Activated CD4-positive, alpha-beta memory T cell treated with anti-CD3 and anti-CD28 coated beads for 36 hours (primary cell): ENCODE data around the gene UFD1. TPM values are rescaled to one million over a fixed set of nuclear protein-coding genes. Genes with fewer than 3 reads are reported as not detected.

Experiments used
- CTCF ChIA-PET: fragments of 350-600 bp; sonication (Branson Sonifier 250); formaldehyde crosslinking; loops from one replicate; lab custom pipeline; 2021; ENCODE audit warnings: antibody characterized with exemption, inconsistent platforms; lab: Charles Lee
- POLR2A ChIA-PET: fragments of 350-600 bp; sonication (Branson Sonifier 250); formaldehyde crosslinking; loops from one replicate; lab custom pipeline; 2021; ENCODE audit warnings: antibody characterized with exemption; lab: Charles Lee
- DNase-seq: peaks from one replicate; pipeline ENCODE4 v3.0.0-alpha.2; 2020
- H3K27ac Mint-ChIP-seq: one replicate; pipeline ENCODE4 v1.8.0; 2021; ENCODE audit warnings: mixed read lengths
- H3K27me3 Mint-ChIP-seq: one replicate; pipeline ENCODE4 v1.8.0; 2021; ENCODE audit warnings: mixed read lengths
- H3K36me3 Mint-ChIP-seq: one replicate; pipeline ENCODE4 v1.8.0; 2021; ENCODE audit warnings: mixed read lengths
- H3K4me1 Mint-ChIP-seq: one replicate; pipeline ENCODE4 v1.8.0; 2021; ENCODE audit warnings: low read depth, mixed read lengths
- H3K4me3 Mint-ChIP-seq: one replicate; pipeline ENCODE4 v1.8.0; 2021; ENCODE audit warnings: mild to moderate bottlenecking, mixed read lengths
- H3K9me3 Mint-ChIP-seq: one replicate; pipeline ENCODE4 v1.8.0; 2021; ENCODE audit warnings: mixed read lengths
- intact Hi-C: fragments of 100-400 bp; cut with micrococcal nuclease; formaldehyde crosslinking; loops from one replicate; pipeline ENCODE4 v1.15.1; 2023
- total RNA-seq, 2 experiments: library from RNA; stranded (reverse); gene quantifications; one replicate each; pipeline ENCODE4 v1.2.3, GENCODE V29; 2021

UFD1 gene
- total RNA-seq, 2 experiments from 2014 or later = 85.3 to 91.1 TPM

DNA sequence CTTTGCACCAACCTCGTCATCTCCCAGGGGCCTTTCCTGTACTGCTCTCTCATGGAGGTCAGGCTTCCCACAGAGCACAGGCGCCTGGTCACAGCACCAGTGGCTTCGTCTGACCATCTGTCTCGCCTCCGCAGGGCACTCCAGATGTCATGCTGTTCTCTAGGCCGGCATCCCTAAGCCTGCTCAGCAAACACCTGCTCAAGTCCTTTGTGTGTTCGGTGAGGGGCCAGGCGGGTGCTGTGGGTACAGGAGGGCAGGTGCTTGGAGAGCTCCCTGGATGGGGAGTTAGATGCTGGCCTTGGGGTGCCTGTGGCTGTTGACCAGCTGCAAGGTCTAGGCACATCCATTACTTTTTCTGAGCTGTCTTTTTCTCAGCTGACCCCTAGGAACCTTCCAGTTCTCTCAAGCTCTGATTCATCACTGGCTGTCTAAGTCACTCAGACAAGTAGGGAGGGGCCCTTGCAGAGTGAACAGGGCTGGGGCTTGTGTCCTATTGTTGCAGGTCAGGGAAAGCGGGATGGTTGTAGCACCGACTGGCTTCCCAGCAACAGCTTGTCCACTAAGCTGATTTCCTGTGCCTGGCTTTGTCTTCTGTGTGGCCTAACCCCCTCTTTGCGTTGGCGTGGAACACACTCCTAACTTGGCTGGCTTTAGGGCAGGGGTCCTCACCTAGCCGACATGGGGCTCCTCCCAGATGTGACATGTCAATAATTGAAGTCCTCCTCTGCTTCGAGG, 36.0 kb upstream of the UFD1 start:
- ChIA-PET POLR2A (no interaction called here), CTCF (no interaction called here)
- intact Hi-C loops = no loop called here
- H3K27ac Mint-ChIP-seq = no peak overlapping the region
- no peaks in the 10 kb centered on the region for H3K4me1 Mint-ChIP-seq
- H3K36me3 Mint-ChIP-seq = peaks cover 66% of the 10 kb centered on the region
- no peak for DNase-seq
- no peak overlapping the region for H3K4me3 Mint-ChIP-seq
- H3K27me3 Mint-ChIP-seq = no peaks in the 10 kb centered on the region
- peaks cover 8% of the 10 kb centered on the region for H3K9me3 Mint-ChIP-seq

DNA sequence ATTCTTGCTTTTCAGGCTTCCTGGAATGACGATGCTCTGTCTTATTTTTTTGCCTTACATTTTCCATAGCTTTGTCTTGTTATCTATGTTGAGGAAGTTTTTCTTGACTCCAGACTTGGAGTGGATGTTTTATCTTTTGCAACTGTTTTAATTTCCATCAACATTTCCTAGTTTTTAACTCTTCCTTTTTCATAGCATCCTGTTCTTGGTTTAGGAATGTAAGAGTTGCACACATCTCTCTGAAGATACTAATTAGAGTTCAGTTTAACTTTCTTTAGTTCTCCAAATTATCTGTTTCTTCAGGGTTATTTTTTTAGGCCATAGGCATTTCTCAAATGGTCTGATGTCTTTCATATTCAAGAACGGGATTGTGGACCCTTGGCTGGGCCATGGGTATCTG, 34.8 kb upstream of the UFD1 start:
- Mint-ChIP-seq H3K9me3 (peaks cover 8% of the 10 kb centered on the region), H3K27me3 (no peaks in the 10 kb centered on the region), H3K4me1 (no peaks in the 10 kb centered on the region), H3K4me3 (no peak overlapping the region), H3K27ac (no peak overlapping the region), H3K36me3 (peaks cover 74% of the 10 kb centered on the region)
- ChIA-PET CTCF (interaction anchor here (1.0 kb wide), 1 partner anchor 34 kb away, joined by 3 read pairs; the partner anchor contains the start of gene CDC45), POLR2A (no interaction called here)
- DNase-seq = no peak
- intact Hi-C loops = no loop called here

- no peaks in the 10 kb centered on the region for H3K4me1 Mint-ChIP-seq
- H3K4me3 Mint-ChIP-seq = no peak overlapping the region
- H3K27me3 Mint-ChIP-seq = no peaks in the 10 kb centered on the region
- intact Hi-C loops = no loop called here
- ChIA-PET POLR2A (no interaction called here), CTCF (no interaction called here)
- H3K27ac Mint-ChIP-seq = no peak overlapping the region
- DNase-seq = no peak
- H3K36me3 Mint-ChIP-seq = peaks cover 68% of the 10 kb centered on the region
- peaks cover 8% of the 10 kb centered on the region for H3K9me3 Mint-ChIP-seq
Observed at GRCh38 chr22:19510919-19511341, 31.9 kb upstream of the UFD1 start.

DNA sequence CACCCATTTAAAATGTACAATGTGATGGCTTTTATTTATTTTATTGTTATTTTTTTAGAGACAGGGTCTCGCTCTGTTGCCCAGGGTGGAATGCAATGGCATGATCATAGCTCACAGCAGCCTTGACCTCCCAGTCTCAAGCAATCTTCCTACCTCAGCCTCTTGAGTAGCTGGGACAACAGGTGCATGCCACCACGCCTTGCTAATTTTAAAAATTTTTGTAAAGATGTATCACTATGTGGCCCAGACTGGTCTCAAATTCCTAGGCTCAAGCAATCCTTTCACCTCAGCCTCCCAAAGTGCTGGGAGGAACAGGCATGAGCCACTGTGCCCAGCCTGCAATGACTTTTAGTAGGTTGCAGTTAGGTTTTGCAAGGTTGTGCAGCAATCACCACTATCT, 30.9 kb upstream of the UFD1 start:
- peaks cover 69% of the 10 kb centered on the region for H3K36me3 Mint-ChIP-seq
- peaks cover 8% of the 10 kb centered on the region for H3K9me3 Mint-ChIP-seq
- intact Hi-C loops = no loop called here
- no peaks in the 10 kb centered on the region for H3K27me3 Mint-ChIP-seq
- CTCF ChIA-PET = interaction anchor here (0.8 kb wide), 1 partner anchor 120 kb away, joined by 3 read pairs; no protein-coding TSS in a partner anchor
- DNase-seq = no peak
- no peak overlapping the region for H3K27ac Mint-ChIP-seq
- peaks cover 3% of the 10 kb centered on the region for H3K4me1 Mint-ChIP-seq
- POLR2A ChIA-PET = interaction anchor here (0.7 kb wide), 1 partner anchor 9 kb away, joined by 3 read pairs; no protein-coding TSS in a partner anchor
- H3K4me3 Mint-ChIP-seq = no peak overlapping the region

DNA sequence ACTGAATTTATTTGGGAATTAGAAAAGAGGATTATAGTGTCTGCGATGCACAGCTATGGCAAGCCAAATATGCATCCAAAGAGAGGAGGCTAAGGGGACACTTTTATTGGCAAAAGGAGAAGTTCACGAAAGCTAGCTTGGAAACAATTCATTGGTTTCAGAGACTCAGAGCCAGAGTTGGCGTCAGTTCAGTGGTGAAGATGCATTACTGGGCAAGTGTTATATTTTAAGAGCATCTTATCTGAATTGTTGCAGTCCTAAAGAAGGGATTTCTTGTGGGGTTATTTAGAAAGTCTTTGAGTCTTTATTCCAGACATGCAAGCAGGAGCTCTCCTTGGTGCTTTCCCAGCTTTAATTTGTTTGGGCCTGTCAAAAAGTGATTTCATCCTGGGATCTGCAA, 30.2 kb upstream of the UFD1 start:
- intact Hi-C loops = no loop called here
- peaks cover 8% of the 10 kb centered on the region for H3K9me3 Mint-ChIP-seq
- H3K27me3 Mint-ChIP-seq = no peaks in the 10 kb centered on the region
- peaks cover 67% of the 10 kb centered on the region for H3K36me3 Mint-ChIP-seq
- POLR2A ChIA-PET = no interaction called here
- H3K27ac Mint-ChIP-seq = no peak overlapping the region
- H3K4me1 Mint-ChIP-seq = peaks cover 3% of the 10 kb centered on the region
- no peak overlapping the region for H3K4me3 Mint-ChIP-seq
- CTCF ChIA-PET = interaction anchor here (0.8 kb wide), 1 partner anchor 121 kb away, joined by 3 read pairs; no protein-coding TSS in a partner anchor
- no peak for DNase-seq

DNA sequence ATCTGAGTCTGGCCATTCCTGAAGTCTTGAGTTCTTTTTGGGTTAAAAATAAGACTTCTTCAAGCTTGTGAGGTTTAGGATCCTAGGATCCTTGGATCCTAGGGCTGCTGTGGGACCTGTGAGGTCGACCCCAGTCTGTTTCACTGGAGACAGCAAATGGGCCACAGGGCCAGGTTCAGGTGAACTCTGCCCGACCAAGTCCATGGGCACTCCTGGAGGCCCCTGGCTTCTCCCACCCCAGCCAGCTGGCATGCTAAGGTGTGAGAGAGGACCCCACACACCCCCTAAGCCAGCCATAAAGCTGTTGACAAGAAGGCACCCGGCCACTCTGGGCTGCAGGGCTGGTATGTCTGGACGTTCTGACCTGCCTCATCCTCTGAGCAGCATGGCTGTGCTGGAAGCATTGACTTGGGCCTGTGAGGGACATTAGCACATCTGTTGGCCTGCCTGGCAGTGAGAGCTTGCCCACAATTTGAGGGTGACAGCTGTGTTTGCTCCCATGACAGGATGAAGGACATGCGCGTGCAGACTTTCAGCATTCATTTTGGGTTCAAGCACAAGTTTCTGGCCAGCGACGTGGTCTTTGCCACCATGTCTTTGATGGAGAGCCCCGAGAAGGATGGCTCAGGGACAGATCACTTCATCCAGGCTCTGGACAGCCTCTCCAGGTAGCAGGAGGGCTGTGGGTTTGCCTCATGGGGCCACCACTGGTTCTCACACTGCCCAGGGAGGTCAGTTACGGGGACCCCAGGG, 29.2 kb upstream of the UFD1 start:
- intact Hi-C loops = no loop called here
- CTCF ChIA-PET = no interaction called here
- Mint-ChIP-seq H3K27me3 (no peaks in the 10 kb centered on the region), H3K27ac (no peak overlapping the region), H3K4me3 (no peak overlapping the region), H3K4me1 (peaks cover 3% of the 10 kb centered on the region), H3K36me3 (peaks cover 62% of the 10 kb centered on the region), H3K9me3 (no peaks in the 10 kb centered on the region)
- POLR2A ChIA-PET = no interaction called here
- DNase-seq = no peak

DNA sequence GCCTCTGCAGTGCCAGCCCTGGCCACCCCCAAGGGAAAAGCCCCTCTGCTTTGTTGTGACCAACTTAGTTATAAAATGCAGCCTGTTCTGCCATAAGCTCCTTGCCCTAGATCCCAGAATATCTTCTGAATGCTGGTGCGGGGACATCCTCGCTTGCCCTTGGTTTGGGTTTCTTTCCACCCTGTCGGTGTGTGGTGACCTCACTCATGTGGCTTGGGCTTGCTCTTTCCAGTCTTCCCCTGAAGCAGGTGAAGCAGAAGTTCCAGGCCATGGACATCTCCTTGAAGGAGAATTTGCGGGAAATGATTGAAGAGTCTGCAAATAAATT, 28.5 kb upstream of the UFD1 start:
- POLR2A ChIA-PET = no interaction called here
- Mint-ChIP-seq H3K36me3 (peaks cover 58% of the 10 kb centered on the region), H3K4me1 (peaks cover 3% of the 10 kb centered on the region), H3K9me3 (no peaks in the 10 kb centered on the region), H3K4me3 (no peak overlapping the region), H3K27me3 (no peaks in the 10 kb centered on the region), H3K27ac (no peak overlapping the region)
- DNase-seq = no peak
- CTCF ChIA-PET = no interaction called here
- intact Hi-C loops = no loop called here

GRCh38 chr22:19506212-19506611, 27.2 kb upstream of the UFD1 start:
- Mint-ChIP-seq H3K36me3 (peaks cover 52% of the 10 kb centered on the region), H3K27ac (no peak overlapping the region)
- CTCF ChIA-PET = interaction anchor here (0.9 kb wide), 1 partner anchor 124 kb away, joined by 4 read pairs; no protein-coding TSS in a partner anchor

GRCh38 chr22:19505735-19506126, 26.7 kb upstream of the UFD1 start:
- intact Hi-C loops = no loop called here
- Mint-ChIP-seq H3K27me3 (no peaks in the 10 kb centered on the region), H3K9me3 (no peaks in the 10 kb centered on the region), H3K36me3 (peaks cover 47% of the 10 kb centered on the region), H3K27ac (no peak overlapping the region), H3K4me1 (peaks cover 3% of the 10 kb centered on the region), H3K4me3 (no peak overlapping the region)
- no peak for DNase-seq
- ChIA-PET POLR2A (no interaction called here), CTCF (interaction anchor here (0.9 kb wide), 1 partner anchor 124 kb away, joined by 4 read pairs; no protein-coding TSS in a partner anchor)

More at GRCh38 chr22:19506212-19506611, 27.2 kb upstream of the UFD1 start:
- intact Hi-C loops = no loop called here
- POLR2A ChIA-PET = no interaction called here
- peaks cover 3% of the 10 kb centered on the region for H3K4me1 Mint-ChIP-seq
- H3K4me3 Mint-ChIP-seq = no peak overlapping the region
- peak; percentile 4 for DNase-seq
- no peaks in the 10 kb centered on the region for H3K27me3 Mint-ChIP-seq
- H3K9me3 Mint-ChIP-seq = no peaks in the 10 kb centered on the region

DNA sequence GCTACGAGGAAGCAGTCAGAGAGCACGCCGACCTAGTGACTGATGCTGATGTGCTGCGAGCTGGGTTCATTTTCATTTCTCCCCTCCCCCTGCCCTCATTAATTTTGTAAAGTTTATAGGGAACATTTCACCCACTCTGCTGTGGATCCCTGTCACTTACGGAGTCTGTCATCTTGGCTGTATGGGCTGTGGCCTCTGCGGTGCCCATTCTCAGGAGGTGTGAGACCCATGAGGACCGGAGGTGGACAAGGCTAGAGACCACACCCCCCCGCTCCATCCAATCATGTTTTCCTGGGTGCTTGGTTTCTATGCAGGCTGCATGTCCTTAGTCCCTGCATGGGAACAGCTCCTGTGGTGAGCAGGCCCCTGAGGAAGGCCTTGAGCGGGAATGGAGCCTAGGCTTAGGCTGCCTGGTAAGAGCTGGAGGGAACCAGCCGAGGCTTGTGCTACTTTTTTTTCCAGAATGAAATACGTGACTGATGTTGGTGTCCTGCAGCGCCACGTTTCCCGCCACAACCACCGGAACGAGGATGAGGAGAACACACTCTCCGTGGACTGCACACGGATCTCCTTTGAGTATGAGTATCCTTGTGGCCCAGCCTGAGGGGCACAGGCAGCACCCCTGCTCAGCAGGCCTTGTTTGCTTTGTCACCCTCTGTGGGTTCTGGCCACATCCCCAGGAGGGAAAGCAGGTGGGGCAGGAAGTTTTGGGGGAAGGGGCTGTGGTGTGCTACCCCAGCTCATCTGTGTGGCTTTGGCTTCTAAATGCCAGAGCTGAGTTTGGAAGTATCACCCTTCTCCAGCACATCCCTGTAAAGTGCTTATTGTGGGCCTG, 26.1 kb upstream of the UFD1 start:
- H3K27ac Mint-ChIP-seq = no peak overlapping the region

GRCh38 chr22:19503869-19504268, 24.9 kb upstream of the UFD1 start:
- peak; percentile 8 for DNase-seq
- no peak overlapping the region for H3K4me3 Mint-ChIP-seq
- H3K36me3 Mint-ChIP-seq = peaks cover 47% of the 10 kb centered on the region
- POLR2A ChIA-PET = no interaction called here
- CTCF ChIA-PET = no interaction called here
- intact Hi-C loops = no loop called here
- no peaks in the 10 kb centered on the region for H3K9me3 Mint-ChIP-seq
- H3K27ac Mint-ChIP-seq = no peak overlapping the region
- H3K27me3 Mint-ChIP-seq = no peaks in the 10 kb centered on the region
- H3K4me1 Mint-ChIP-seq = peaks cover 3% of the 10 kb centered on the region

More for the DNA sequence above, 26.1 kb upstream of the UFD1 start:
- no peaks in the 10 kb centered on the region for H3K27me3 Mint-ChIP-seq
- H3K4me1 Mint-ChIP-seq = peaks cover 3% of the 10 kb centered on the region
- DNase-seq = peak; percentile 6
- peaks cover 52% of the 10 kb centered on the region for H3K36me3 Mint-ChIP-seq
- ChIA-PET POLR2A (interaction anchor here (0.6 kb wide), 1 partner anchor 14 kb away, joined by 4 read pairs; no protein-coding TSS in a partner anchor), CTCF (interaction anchor here (0.8 kb wide), 1 partner anchor 125 kb away, joined by 3 read pairs; no protein-coding TSS in a partner anchor)
- H3K9me3 Mint-ChIP-seq = no peaks in the 10 kb centered on the region
- H3K4me3 Mint-ChIP-seq = no peak overlapping the region
- intact Hi-C loops = no loop called here
